ENCODE data around the gene B3GALT6.

Gene B3GALT6

DNA sequence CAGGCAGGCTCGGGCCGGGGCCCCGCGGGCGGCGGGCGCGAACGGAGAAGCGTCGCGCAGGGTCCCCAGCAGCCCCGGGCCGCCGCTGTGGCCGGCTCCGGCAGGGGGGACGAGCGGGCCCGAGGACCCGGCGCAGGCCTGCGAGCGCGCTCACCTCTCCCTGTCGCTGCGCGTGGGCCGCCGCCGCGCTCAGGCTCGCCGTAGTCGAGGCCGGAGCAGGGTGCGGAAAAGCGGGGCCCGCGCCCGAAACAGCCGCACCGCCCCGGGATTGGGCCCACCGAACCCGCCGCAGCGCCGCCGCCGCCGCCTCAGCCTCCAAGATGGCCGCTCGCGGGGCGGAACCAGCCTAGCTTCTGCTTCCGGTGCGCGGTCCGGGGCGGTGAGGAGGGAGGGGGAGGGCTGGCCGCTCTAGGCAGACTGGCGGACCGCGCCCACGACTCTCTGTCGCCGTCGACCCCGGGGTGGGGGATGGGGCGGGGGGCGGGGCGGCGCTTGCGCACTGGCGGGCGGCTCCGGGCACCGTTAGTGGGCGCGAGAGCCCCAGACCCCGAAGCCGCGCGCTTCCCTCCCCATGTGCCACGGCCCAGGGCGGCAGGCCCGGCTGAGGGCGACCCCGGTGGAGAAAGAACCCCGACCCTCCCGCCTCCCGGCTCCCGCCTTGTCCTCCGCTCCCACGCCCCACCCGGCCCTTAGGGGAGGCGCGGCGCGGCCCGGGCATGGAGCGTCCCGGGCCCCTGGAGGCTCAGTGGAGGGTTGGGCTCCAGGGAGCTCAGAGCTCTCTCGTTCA lies 41.7 kb downstream of the B3GALT6 start, which contains the start of gene UBE2J2 (continued):
- TF ChIP-seq PRDM4 (tag by site-specific recombination; IDR thresholded peaks at IDR 0.05) = no peak
- no peak for TF ChIP-seq ZBTB17 (tag by site-specific recombination; IDR thresholded peaks at IDR 0.05)
- TF ChIP-seq GLIS2 (tag by site-specific recombination; IDR thresholded peaks at IDR 0.05) = no peak
- TF ChIP-seq, protein P1, sequence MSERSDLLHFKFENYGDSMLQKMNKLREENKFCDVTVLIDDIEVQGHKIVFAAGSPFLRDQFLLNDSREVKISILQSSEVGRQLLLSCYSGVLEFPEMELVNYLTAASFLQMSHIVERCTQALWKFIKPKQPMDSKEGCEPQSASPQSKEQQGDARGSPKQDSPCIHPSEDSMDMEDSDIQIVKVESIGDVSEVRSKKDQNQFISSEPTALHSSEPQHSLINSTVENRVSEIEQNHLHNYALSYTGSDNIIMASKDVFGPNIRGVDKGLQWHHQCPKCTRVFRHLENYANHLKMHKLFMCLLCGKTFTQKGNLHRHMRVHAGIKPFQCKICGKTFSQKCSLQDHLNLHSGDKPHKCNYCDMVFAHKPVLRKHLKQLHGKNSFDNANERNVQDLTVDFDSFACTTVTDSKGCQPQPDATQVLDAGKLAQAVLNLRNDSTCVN (tag by site-specific recombination; optimal IDR thresholded peaks at IDR 0.05) = peak; percentile 62
- no peak for TF ChIP-seq ZNF398 (tag by site-specific recombination; IDR thresholded peaks at IDR 0.05)
- TF ChIP-seq ZNF518A (tag by site-specific recombination; conservative IDR thresholded peaks at IDR 0.05; ENCODE audit: low read depth) = peak; percentile 71; the same call in 1 of the 2 replicates
- peak; percentile 53; the same call in 1 of the 2 replicates for TF ChIP-seq ZNF76 (tag by site-specific recombination; IDR thresholded peaks at IDR 0.05; ENCODE audit: borderline replicate concordance, low read depth)
- TF ChIP-seq ZNF645 (tag by site-specific recombination; IDR thresholded peaks at IDR 0.05) = no peak
- TF ChIP-seq SCRT2 (tag by site-specific recombination; IDR thresholded peaks at IDR 0.05) = no peak
- no peak for TF ChIP-seq ZBTB21 (tag by site-specific recombination; IDR thresholded peaks at IDR 0.05)
- TF ChIP-seq ZFP3 (tag by site-specific recombination; IDR thresholded peaks at IDR 0.05; ENCODE audit: low read depth) = no peak
- no peak for TF ChIP-seq ZNF366 (tag by site-specific recombination; conservative IDR thresholded peaks at IDR 0.05)
- no peak for TF ChIP-seq ZNF664 (tag by site-specific recombination; IDR thresholded peaks at IDR 0.05)
- no peak for TF ChIP-seq ZNF354C (tag by site-specific recombination; IDR thresholded peaks at IDR 0.05; ENCODE audit: borderline replicate concordance, low read depth)
- no peak for TF ChIP-seq CTCF (tag by site-specific recombination; IDR thresholded peaks at IDR 0.05)
- peak; percentile 62; the same call in 1 of the 2 replicates for TF ChIP-seq KLF9 (tag by site-specific recombination; IDR thresholded peaks at IDR 0.05; ENCODE audit: low read depth)
- TF ChIP-seq ZNF639 (tag by site-specific recombination; IDR thresholded peaks at IDR 0.05) = no peak
- TF ChIP-seq ZSCAN5A (tag by site-specific recombination; IDR thresholded peaks at IDR 0.05) = no peak
- no peak for TF ChIP-seq ZNF510 (tag by site-specific recombination; IDR thresholded peaks at IDR 0.05; ENCODE audit: insufficient replicate concordance)
- TF ChIP-seq ZNF202 (tag by site-specific recombination; IDR thresholded peaks at IDR 0.05; ENCODE audit: borderline replicate concordance) = no peak
- peak; percentile 76 for TF ChIP-seq ZXDB (tag by site-specific recombination; IDR thresholded peaks at IDR 0.05)
